Astrocyte of the cerebellum (primary cell): ENCODE results near the gene F10.
"Not testable (repeated sequence)": the region's sequence is repeated elsewhere in the genome, so short reads cannot be mapped to it uniquely, and the experiment has no call there.

Source experiments
- DNase-seq: peaks from one replicate; pipeline ENCODE4 v3.0.0-alpha.2; 2011; ENCODE audit warnings: low read depth
- H3K4me3 ChIP-seq: 2 replicates; pipeline ENCODE4 v1.5.1; 2011; ENCODE audit warnings: mild to moderate bottlenecking, low read depth, low read length, moderate library complexity
- in situ Hi-C: cut with HindIII; loops from 2 replicates; pipeline ENCODE4 v1.10.0; 2017; ENCODE audit warnings: low sequenced_read_pairs
- TF ChIP-seq, protein P1 (sequence below): IDR thresholded peaks from 2 replicates; pipeline ENCODE4 v1.5.1; 2012; ENCODE audit warnings: low read length, low read depth, moderate library complexity, mild to moderate bottlenecking; ENCODE audit errors: missing control alignments

The F10 gene

DNA sequence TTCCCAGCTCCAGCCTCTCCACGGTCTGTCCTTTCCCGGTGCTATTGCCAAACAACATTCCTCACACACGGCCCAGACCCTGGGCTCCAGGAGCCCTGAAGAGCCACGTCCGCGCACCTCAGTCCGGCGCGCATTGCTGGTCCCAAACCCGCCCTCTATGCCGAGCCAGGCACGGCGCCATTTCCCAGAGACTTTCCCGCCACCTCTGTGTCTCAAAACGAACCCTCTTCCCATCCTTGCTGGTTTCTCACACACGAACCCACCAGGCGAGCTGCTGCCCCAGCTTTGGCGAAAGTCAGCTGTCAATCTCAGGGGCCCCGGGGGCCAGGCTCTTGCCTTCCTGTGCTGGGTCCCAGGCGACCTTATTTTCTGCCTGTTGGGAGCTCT, 45.0 kb upstream of the F10 start:
- no peak overlapping the region for H3K4me3 ChIP-seq
- DNase-seq: no peak
- TF ChIP-seq, protein P1, sequence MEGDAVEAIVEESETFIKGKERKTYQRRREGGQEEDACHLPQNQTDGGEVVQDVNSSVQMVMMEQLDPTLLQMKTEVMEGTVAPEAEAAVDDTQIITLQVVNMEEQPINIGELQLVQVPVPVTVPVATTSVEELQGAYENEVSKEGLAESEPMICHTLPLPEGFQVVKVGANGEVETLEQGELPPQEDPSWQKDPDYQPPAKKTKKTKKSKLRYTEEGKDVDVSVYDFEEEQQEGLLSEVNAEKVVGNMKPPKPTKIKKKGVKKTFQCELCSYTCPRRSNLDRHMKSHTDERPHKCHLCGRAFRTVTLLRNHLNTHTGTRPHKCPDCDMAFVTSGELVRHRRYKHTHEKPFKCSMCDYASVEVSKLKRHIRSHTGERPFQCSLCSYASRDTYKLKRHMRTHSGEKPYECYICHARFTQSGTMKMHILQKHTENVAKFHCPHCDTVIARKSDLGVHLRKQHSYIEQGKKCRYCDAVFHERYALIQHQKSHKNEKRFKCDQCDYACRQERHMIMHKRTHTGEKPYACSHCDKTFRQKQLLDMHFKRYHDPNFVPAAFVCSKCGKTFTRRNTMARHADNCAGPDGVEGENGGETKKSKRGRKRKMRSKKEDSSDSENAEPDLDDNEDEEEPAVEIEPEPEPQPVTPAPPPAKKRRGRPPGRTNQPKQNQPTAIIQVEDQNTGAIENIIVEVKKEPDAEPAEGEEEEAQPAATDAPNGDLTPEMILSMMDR: no peak
- in situ Hi-C loops: loop anchor here (10.0 kb wide), 1 partner anchor 67 kb away; no protein-coding TSS in a partner anchor

DNA sequence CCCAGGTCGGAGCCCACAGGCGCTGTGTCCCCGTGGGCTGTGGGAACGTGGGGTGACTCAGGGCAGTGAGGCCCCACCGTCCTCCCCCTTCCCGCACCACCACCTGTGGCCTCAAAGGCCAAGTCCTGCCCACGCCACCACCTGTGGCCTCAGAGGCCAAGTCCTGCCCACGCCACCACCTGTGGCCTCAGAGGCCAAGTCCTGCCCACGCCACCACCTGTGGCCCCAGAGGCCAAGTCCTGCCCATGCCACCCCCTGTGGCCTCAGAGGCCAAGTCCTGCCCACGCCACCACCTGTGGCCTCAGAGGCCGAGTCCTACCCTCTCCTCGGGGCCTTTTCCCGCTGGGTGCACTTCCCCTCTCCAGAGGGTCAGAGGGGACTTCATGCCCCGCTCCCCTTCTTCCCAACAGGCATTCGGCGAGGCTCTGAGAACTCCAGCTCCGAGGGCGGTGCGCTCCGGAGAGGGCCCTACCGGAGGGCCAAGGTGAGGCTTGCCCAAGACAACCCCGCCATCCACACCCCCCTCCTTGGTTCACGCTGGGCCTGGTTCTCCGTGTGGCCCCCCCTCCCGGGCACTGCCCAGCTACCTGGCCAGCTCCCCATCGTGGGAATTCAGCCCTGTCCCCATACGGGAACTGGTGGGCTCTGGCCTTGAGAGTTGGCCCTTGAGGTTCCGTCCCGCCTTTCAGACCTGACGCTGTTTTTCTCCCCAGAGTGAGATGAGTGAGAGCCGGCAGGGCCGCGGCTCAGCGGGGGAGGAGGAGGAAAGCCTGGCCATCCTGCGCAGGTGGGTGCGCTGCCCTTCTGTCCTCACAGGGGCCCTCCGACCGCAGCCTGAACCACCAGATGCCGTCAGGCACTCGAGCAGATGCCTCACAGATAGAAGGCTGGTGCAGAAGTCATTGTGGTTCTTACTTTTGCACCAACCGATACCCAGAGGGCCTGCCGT, 44.4 kb upstream of the F10 start:
- no peak for DNase-seq
- in situ Hi-C loops: loop anchor here (10.0 kb wide), 1 partner anchor 67 kb away; no protein-coding TSS in a partner anchor
- no peak overlapping the region for H3K4me3 ChIP-seq
- TF ChIP-seq, protein P1: no peak

DNA sequence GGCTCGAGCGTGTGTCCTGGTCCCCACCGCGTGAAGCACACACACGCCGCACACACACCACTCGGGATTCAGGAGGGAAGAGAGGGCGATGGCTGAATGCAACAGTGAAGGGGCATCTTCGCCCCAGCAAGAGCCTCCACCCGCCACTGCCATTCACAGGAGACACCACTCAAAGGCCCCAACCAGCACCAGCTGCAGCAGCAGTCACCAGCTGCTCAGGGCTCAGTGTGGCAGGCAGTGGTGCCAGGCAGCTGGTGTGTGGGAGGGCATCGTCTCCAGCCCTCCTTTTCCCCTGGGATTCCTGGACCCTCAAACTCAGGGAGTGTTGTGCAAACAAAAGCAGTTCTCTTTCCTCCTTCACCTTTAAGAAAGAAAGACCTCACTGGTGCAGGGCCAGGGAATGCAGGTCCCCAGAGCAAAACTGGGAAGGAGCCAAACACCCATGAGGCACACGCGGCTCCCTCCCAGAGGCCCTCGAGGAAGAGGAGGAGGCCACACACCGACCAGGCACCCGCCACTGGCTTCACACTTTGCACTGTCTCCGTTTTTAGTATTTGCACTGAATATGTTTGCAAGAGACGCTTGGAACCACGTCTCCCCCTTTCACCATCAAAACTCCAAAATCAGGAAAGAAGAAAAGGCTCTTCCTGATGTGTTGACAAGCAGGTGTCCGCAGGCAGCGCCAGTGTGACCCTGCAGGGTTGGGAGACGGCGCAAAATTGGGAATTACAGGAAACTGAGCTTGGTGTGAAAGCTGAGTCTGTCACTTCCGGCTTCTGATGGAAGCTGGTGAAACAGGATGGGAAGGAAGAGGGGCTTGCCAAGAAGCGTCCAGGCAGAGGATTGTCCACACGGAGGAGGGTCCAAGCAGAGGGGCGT, 43.5 kb upstream of the F10 start:
- in situ Hi-C loops: loop anchor here (10.0 kb wide), 1 partner anchor 66 kb away; no protein-coding TSS in a partner anchor
- TF ChIP-seq, protein P1: no peak
- no peak overlapping the region for H3K4me3 ChIP-seq
- no peak for DNase-seq

DNA sequence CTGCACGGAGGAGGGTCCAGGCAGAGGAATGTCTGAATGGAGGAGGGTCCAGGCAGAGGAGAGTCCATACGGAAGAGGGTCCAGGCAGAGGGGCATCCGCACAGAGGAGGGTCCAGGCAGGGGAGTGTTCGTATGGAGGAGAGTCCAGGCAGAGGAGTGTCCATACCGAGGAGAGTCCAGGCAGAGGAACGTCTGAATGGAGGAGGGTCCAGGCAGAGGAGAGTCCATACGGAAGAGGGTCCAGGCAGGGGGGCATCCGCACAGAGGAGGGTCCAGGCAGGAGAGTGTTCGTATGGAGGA, 42.9 kb upstream of the F10 start:
- H3K4me3 ChIP-seq, DNase-seq: not testable (repeated sequence)
- in situ Hi-C loops: loop anchor here (10.0 kb wide), 1 partner anchor 65 kb away; no protein-coding TSS in a partner anchor

DNA sequence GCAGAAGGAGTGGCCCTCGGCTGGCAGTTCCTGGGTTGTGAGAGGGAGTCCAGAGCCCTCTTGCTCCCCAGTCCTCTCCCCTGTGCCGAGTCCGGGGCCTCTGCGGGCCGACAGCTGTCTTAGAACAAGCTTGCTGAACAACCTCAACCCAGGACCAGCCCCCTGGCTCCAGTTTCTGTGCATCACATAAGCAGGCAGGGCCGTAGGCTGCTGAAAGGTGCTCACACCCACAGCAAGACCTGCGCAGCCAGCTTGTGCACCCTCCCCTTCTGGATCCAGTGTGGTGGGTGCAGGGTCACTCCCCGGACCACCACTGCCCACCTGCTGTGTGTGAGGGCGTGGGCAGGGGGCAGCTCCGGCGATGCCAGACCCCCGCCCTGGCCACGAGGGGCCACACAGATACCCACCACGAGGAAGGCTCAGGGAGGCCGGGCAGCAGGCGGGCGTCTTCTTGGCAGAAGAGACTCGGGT, 42.2 kb upstream of the F10 start:
- H3K4me3 ChIP-seq: no peak overlapping the region
- TF ChIP-seq, protein P1: no peak
- DNase-seq: no peak
- in situ Hi-C loops: no loop called here

DNA sequence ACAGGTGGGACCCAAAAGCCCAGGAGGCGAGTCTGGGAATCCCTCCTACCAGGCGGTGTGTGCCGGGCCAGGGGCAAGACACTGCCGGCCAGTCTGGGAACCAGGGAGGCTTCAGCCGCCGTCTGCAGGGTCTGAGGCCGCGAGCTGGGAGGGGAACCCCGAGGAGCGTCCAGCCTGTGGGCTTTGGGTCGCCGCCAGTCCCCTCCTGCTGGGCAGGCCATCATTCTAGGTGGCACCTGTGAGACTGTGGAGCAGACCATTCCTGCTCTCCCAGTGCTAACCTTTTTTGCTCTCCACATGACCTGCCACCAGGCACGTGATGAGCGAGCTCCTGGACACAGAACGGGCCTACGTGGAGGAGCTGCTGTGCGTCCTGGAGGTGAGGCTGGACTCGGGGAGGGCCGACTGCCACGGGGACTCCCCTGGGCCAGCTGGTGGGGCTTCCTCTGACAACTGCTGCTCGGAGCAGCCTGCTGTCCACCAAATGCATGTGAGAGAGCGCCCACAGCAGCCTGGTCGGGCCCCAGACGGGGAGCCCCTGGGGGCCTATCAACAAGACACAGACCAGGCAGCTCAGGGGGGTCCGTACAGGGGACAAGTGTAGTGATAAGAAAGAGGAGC, 41.6 kb upstream of the F10 start:
- no peak for DNase-seq
- TF ChIP-seq, protein P1: no peak

More for the DNA sequence above, 41.6 kb upstream of the F10 start:
- no peak overlapping the region for H3K4me3 ChIP-seq
- in situ Hi-C loops: no loop called here
